Activated CD4-positive, alpha-beta T cell treated with anti-CD3 and anti-CD28 coated beads, Interleukin-2, amount 10 ng/mL, durations not matched to agents 7 days and 5 days (primary cell): Measurements from ENCODE around the gene TIPRL. TPM values are rescaled to one million over a fixed set of nuclear protein-coding genes. Genes with fewer than 3 reads are reported as not detected.
"Not testable (repeated sequence)": the region's sequence is repeated elsewhere in the genome, so short reads cannot be mapped to it uniquely, and the experiment has no call there.

ENCODE experiments used
- CTCF ChIA-PET: fragments of 350-600 bp; sonication (Branson Sonifier 250); formaldehyde crosslinking; loops from one replicate; lab custom pipeline; 2021; ENCODE audit warnings: antibody characterized with exemption; lab: Charles Lee
- POLR2A ChIA-PET: fragments of 350-600 bp; sonication (Branson Sonifier 250); formaldehyde crosslinking; loops from one replicate; lab custom pipeline; 2021; ENCODE audit warnings: antibody characterized with exemption; lab: Charles Lee
- DNase-seq: peaks from one replicate; pipeline ENCODE4 v3.0.0-alpha.2; 2020
- H3K27ac Mint-ChIP-seq: one replicate; pipeline ENCODE4 v1.8.0; 2021; ENCODE audit warnings: mild to moderate bottlenecking, moderate library complexity, mixed read lengths
- H3K27me3 Mint-ChIP-seq: one replicate; pipeline ENCODE4 v1.8.0; 2021; ENCODE audit warnings: mixed read lengths
- H3K36me3 Mint-ChIP-seq: one replicate; pipeline ENCODE4 v1.8.0; 2021; ENCODE audit warnings: low read depth, mixed read lengths
- H3K4me1 Mint-ChIP-seq: one replicate; pipeline ENCODE4 v1.8.0; 2021; ENCODE audit warnings: mixed read lengths
- H3K4me3 Mint-ChIP-seq: one replicate; pipeline ENCODE4 v1.8.0; 2021; ENCODE audit warnings: mild to moderate bottlenecking, moderate library complexity, mixed read lengths
- H3K9me3 Mint-ChIP-seq: one replicate; pipeline ENCODE4 v1.8.0; 2021; ENCODE audit warnings: mixed read lengths
- total RNA-seq, 2 experiments: library from RNA; stranded (reverse); gene quantifications; one replicate each; pipeline ENCODE4 v1.2.3, GENCODE V29; 2021

Gene TIPRL
- total RNA-seq, 2 experiments from 2014 or later, result 44.4 to 50.3 TPM

DNA sequence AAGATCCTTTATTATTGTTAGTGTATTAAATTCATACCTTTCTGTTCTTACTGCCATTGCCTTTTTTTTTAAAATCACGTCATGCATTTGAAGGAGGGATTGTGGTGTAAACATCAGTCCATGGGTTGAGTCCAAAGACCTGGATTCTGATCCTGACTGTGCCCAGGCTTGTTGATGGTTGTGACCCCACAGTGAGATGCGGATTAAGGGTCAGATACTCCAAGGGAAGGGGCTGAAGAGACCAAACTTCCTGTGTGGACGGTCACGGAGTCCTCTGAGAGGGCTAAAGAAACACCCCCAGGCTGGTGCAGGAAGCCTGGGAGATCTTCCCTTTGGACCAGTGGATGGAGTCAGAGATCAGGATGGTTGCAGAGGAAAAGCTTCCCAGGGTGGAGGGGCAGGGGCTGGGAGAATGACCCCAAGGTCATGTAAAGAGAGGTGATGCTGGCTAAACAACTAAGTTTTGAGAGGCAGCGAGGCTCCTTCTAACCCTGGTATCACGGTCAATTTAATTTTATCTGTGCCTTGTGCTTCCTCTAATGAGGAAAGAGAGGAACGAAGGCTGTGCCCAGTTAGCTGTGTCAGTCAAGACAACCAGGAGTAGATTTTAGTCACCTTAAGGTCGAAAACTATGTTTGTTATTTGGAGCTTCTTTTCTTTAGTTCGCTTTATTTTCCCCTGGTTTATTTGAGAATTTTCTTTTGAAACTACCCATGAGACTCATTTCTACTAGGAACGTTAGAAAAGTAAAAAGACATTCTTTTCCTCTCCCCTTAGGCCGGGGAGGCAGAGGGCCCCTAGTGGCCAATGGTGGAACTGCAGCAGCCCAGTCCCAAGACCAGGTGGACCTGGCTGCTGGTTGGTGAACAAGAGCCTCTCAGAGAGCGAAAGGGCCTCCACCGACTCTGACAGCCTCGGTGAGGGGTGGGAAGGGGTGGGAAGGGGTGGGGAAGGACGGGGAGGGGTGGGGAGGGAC lies 33.3 kb upstream of the TIPRL start:
- peak; percentile 86 for DNase-seq
- CTCF ChIA-PET, result no interaction called here
- Mint-ChIP-seq H3K27ac (no peak overlapping the region), H3K4me1 (peaks cover 21% of the 10 kb centered on the region), H3K27me3 (peaks cover 5% of the 10 kb centered on the region), H3K4me3 (no peak overlapping the region), H3K9me3 (no peaks in the 10 kb centered on the region), H3K36me3 (no peaks in the 10 kb centered on the region)
- POLR2A ChIA-PET, result no interaction called here

DNA sequence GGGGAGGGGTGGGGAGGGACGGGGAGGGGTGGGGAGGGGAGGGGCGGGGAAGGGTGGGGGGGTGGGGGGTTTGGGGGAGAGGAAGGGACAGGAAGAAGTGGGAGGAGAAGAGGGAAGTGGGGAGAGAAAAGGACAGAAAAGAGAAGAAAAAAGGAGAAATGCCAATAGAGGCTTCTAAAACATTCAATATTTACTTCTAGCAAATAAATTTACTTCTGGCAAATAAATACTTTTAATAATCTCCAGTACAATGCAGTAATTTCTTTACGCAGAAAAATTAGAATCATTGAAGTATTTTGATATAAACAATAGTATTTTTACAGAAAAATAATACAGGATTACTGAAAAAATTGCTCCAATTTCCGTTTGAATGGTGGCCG lies 32.6 kb upstream of the TIPRL start:
- H3K4me3 Mint-ChIP-seq, result no peak overlapping the region
- no peak overlapping the region for H3K27ac Mint-ChIP-seq
- H3K27me3 Mint-ChIP-seq, result peaks cover 5% of the 10 kb centered on the region
- H3K36me3 Mint-ChIP-seq, result no peaks in the 10 kb centered on the region
- DNase-seq, result no peak
- ChIA-PET POLR2A (no interaction called here), CTCF (no interaction called here)
- H3K9me3 Mint-ChIP-seq, result no peaks in the 10 kb centered on the region
- H3K4me1 Mint-ChIP-seq, result peaks cover 21% of the 10 kb centered on the region

GRCh38 chr1:168146626-168147025 lies 32.1 kb upstream of the TIPRL start:
- ChIA-PET CTCF (interaction anchor here (1.0 kb wide), 1 partner anchor 40 kb away, joined by 3 read pairs; no protein-coding TSS in a partner anchor), POLR2A (no interaction called here)
- Mint-ChIP-seq H3K27me3 (peaks cover 5% of the 10 kb centered on the region), H3K4me3 (no peak overlapping the region), H3K27ac (no peak overlapping the region), H3K36me3 (no peaks in the 10 kb centered on the region), H3K4me1 (peaks cover 21% of the 10 kb centered on the region), H3K9me3 (no peaks in the 10 kb centered on the region)
- DNase-seq, result no peak

DNA sequence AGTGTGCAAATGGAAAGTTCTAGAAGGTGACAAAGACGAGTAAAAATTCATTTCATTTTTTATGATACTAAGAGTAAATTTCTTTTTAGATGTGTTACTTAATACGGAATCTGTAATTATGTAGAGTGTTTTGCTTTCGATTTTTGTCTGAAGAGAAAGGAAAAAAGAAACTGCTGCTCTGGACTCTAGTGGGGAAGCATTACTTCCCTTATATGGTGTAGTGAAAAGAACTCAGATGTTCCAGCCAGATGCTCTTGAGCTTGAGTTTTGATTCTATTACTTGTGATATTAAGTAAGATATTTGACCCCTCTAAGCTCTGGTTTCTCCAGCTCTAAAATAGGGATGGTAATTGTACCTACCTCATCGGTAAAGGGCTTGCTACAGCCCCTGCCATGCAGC lies 29.8 kb upstream of the TIPRL start:
- no peaks in the 10 kb centered on the region for H3K9me3 Mint-ChIP-seq

GRCh38 chr1:168150283-168150682 lies 28.5 kb upstream of the TIPRL start:
- DNase-seq, result no peak
- Mint-ChIP-seq H3K4me1 (peaks cover 19% of the 10 kb centered on the region), H3K36me3 (no peaks in the 10 kb centered on the region), H3K9me3 (no peaks in the 10 kb centered on the region), H3K4me3 (no peak overlapping the region), H3K27me3 (peaks cover 2% of the 10 kb centered on the region), H3K27ac (no peak overlapping the region)
- POLR2A ChIA-PET, result no interaction called here
- CTCF ChIA-PET, result interaction anchor here (0.7 kb wide), 1 partner anchor 16 kb away, joined by 3 read pairs; no protein-coding TSS in a partner anchor

More for the DNA sequence above, 29.8 kb upstream of the TIPRL start:
- DNase-seq, result no peak
- Mint-ChIP-seq H3K4me1 (peaks cover 21% of the 10 kb centered on the region), H3K27ac (peak overlapping the region; percentile 26), H3K4me3 (no peak overlapping the region), H3K27me3 (peaks cover 2% of the 10 kb centered on the region), H3K36me3 (no peaks in the 10 kb centered on the region)
- ChIA-PET POLR2A (no interaction called here), CTCF (interaction anchor here (0.6 kb wide), 1 partner anchor 731 kb away, joined by 3 read pairs; no protein-coding TSS in a partner anchor)

DNA sequence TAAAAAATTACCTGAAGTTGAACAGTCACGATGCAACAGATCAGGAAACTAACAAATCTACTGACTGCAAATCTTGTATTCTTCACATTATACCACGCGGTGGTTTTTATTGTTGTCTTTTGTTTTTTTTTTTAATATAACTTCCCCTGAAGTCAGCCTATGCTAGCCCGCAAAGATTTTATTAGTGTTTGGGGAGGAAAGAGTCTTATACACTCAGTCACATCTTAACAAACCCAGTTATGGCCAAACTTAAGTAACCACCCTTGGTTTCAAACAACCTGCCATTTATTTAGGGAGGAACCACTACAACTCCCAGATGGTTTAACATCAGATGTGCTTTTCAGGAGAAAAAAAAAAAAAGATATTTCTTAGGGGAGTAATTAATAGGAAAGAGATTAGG lies 26.8 kb upstream of the TIPRL start:
- POLR2A ChIA-PET, result no interaction called here
- no peaks in the 10 kb centered on the region for H3K9me3 Mint-ChIP-seq
- peaks cover 15% of the 10 kb centered on the region for H3K27me3 Mint-ChIP-seq
- no peak overlapping the region for H3K4me3 Mint-ChIP-seq
- CTCF ChIA-PET, result interaction anchor here (1.0 kb wide), 2 partner anchors 9 to 49 kb away, joined by 3 to 5 read pairs; no protein-coding TSS in a partner anchor
- H3K36me3 Mint-ChIP-seq, result no peaks in the 10 kb centered on the region
- no peak overlapping the region for H3K27ac Mint-ChIP-seq
- no peak for DNase-seq
- peaks cover 12% of the 10 kb centered on the region for H3K4me1 Mint-ChIP-seq

DNA sequence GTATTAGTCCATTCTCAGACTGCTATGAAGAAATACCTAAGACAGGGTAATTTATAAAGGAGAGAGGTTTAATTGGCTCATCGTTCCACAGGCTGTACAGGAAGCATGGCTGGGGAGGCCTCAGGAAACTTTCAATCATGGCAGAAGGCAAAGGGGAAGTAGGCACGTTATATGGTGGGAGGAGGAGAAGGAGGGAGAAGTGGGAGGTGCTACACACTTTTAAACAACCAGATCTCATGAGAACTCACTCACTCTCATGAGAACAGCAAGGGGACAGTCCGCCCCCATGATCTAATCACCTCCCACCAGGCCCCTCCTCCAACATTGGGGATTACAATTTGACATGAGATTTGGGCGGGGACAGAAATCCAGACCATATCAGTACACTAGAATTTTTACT lies 24.1 kb upstream of the TIPRL start:
- DNase-seq, H3K36me3 Mint-ChIP-seq, H3K4me1 Mint-ChIP-seq, POLR2A ChIA-PET, CTCF ChIA-PET, H3K27ac Mint-ChIP-seq, H3K4me3 Mint-ChIP-seq: not testable (repeated sequence)
- H3K9me3 Mint-ChIP-seq, result peaks cover 16% of the 10 kb centered on the region
- peaks cover 27% of the 10 kb centered on the region for H3K27me3 Mint-ChIP-seq

- ChIA-PET POLR2A (no interaction called here), CTCF (no interaction called here)
- Mint-ChIP-seq H3K9me3 (peaks cover 19% of the 10 kb centered on the region), H3K4me3 (no peak overlapping the region), H3K27me3 (peaks cover 32% of the 10 kb centered on the region), H3K36me3 (peaks cover 4% of the 10 kb centered on the region), H3K4me1 (no peaks in the 10 kb centered on the region), H3K27ac (no peak overlapping the region)
- DNase-seq, result no peak
Observed at GRCh38 chr1:168155910-168156309, 22.9 kb upstream of the TIPRL start.

- peaks cover 19% of the 10 kb centered on the region for H3K9me3 Mint-ChIP-seq
Observed at GRCh38 chr1:168157638-168158037, 21.1 kb upstream of the TIPRL start.

DNA sequence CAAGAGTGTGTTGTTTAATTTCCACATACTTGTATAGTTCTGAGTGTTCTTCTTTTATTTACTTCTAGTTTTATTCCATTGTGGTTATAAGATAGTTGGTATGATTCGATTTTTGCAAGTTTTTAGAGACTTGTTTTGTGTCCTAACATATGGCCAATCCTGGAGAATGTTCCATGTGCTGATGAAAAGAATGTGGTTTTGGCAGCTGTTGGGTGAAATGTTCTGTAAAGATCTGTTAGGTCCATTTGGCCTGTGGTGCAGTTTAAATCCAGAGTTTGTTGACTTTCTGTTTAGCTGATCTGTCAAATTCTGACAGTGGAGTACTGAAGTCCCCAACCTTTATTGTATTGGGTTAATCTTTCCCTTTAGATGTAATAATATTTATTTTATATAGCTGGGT lies 19.5 kb upstream of the TIPRL start:
- CTCF ChIA-PET, result interaction anchor here (1.3 kb wide), 1 partner anchor 10 kb away, joined by 4 read pairs; no protein-coding TSS in a partner anchor
- Mint-ChIP-seq H3K4me1 (no peaks in the 10 kb centered on the region), H3K27me3 (peaks cover 32% of the 10 kb centered on the region), H3K9me3 (peaks cover 19% of the 10 kb centered on the region), H3K4me3 (no peak overlapping the region), H3K36me3 (peaks cover 4% of the 10 kb centered on the region), H3K27ac (no peak overlapping the region)
- POLR2A ChIA-PET, result no interaction called here
- DNase-seq, result no peak

More at GRCh38 chr1:168157638-168158037, 21.1 kb upstream of the TIPRL start:
- H3K36me3 Mint-ChIP-seq, result peaks cover 4% of the 10 kb centered on the region
- CTCF ChIA-PET, result no interaction called here
- no peak for DNase-seq
- H3K27ac Mint-ChIP-seq, result no peak overlapping the region
- POLR2A ChIA-PET, result no interaction called here
- H3K4me3 Mint-ChIP-seq, result no peak overlapping the region
- H3K4me1 Mint-ChIP-seq, result no peaks in the 10 kb centered on the region
- peaks cover 32% of the 10 kb centered on the region for H3K27me3 Mint-ChIP-seq

- H3K9me3 Mint-ChIP-seq, result peaks cover 19% of the 10 kb centered on the region
- CTCF ChIA-PET, result interaction anchor here (1.3 kb wide), 1 partner anchor 9 kb away, joined by 4 read pairs; no protein-coding TSS in a partner anchor
- H3K4me3 Mint-ChIP-seq, result no peak overlapping the region
- peaks cover 4% of the 10 kb centered on the region for H3K36me3 Mint-ChIP-seq
- DNase-seq, result no peak
- H3K4me1 Mint-ChIP-seq, result no peaks in the 10 kb centered on the region
- POLR2A ChIA-PET, result interaction anchor here (0.6 kb wide), 1 partner anchor 86 kb away, joined by 3 read pairs; no protein-coding TSS in a partner anchor
- peaks cover 30% of the 10 kb centered on the region for H3K27me3 Mint-ChIP-seq
- no peak overlapping the region for H3K27ac Mint-ChIP-seq
Observed at GRCh38 chr1:168159979-168160378, 18.8 kb upstream of the TIPRL start.

- peaks cover 4% of the 10 kb centered on the region for H3K36me3 Mint-ChIP-seq
- POLR2A ChIA-PET, result no interaction called here
- no peak overlapping the region for H3K27ac Mint-ChIP-seq
- H3K9me3 Mint-ChIP-seq, result peaks cover 19% of the 10 kb centered on the region
- H3K27me3 Mint-ChIP-seq, result peaks cover 22% of the 10 kb centered on the region
- no peak overlapping the region for H3K4me3 Mint-ChIP-seq
- CTCF ChIA-PET, result no interaction called here
- DNase-seq, result no peak
- no peaks in the 10 kb centered on the region for H3K4me1 Mint-ChIP-seq
Observed at GRCh38 chr1:168161459-168161858, 17.3 kb upstream of the TIPRL start.

DNA sequence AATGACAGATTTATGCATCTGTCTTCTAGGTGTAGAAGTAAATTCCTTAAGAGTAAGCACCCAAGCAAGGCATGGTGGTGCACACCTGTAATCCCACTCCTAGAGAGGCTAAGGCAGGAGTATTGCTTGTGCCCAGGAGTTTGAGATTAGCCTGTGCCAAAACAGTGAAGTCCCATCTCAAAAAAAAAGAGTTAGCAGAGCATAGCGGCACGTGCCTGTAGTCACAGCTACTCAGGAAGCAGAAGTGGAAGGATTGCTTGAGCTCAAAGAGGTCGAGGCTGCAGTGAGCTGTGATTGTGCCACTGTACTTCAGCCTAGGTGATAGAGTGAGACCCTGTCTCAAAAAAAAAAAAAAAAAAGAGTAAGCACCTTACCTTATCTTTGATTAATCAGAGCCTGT lies 15.1 kb upstream of the TIPRL start:
- peaks cover 4% of the 10 kb centered on the region for H3K27me3 Mint-ChIP-seq
- CTCF ChIA-PET, result interaction anchor here (0.6 to 1.7 kb wide), 4 partner anchors 11 to 81 kb away, joined by 3 read pairs; no protein-coding TSS in a partner anchor
- peaks cover 6% of the 10 kb centered on the region for H3K9me3 Mint-ChIP-seq
- POLR2A ChIA-PET, result no interaction called here
- no peaks in the 10 kb centered on the region for H3K4me1 Mint-ChIP-seq
- H3K4me3 Mint-ChIP-seq, result no peak overlapping the region
- H3K36me3 Mint-ChIP-seq, result peaks cover 2% of the 10 kb centered on the region
- no peak overlapping the region for H3K27ac Mint-ChIP-seq
- no peak for DNase-seq
